Epithelial cell of proximal tubule (primary cell): ENCODE data around the gene RAB11FIP4. TPM values are rescaled to one million over a fixed set of nuclear protein-coding genes. Genes with fewer than 3 reads are reported as not detected.

Experiments used
- DNase-seq: peaks from one replicate; pipeline ENCODE4 v3.0.0-alpha.2; 2011; ENCODE audit warnings: low read depth
- H3K4me3 ChIP-seq: 2 replicates; pipeline ENCODE4 v1.5.1; 2011; ENCODE audit warnings: low read depth, mild to moderate bottlenecking, low read length
- total RNA-seq: library from RNA; depleted of rRNA; stranded (reverse); fragments of >200 nt; gene quantifications from 2 replicates; pipeline ENCODE4 v1.2.3, GENCODE V29; 2015
- TF ChIP-seq, protein P1 (sequence below): conservative IDR thresholded peaks from 2 replicates; pipeline ENCODE4 v1.5.1; 2012; ENCODE audit warnings: low read depth, mild to moderate bottlenecking, low read length

Gene RAB11FIP4
- total RNA-seq, 1 donor from 2014 or later, result 15.1 TPM

DNA sequence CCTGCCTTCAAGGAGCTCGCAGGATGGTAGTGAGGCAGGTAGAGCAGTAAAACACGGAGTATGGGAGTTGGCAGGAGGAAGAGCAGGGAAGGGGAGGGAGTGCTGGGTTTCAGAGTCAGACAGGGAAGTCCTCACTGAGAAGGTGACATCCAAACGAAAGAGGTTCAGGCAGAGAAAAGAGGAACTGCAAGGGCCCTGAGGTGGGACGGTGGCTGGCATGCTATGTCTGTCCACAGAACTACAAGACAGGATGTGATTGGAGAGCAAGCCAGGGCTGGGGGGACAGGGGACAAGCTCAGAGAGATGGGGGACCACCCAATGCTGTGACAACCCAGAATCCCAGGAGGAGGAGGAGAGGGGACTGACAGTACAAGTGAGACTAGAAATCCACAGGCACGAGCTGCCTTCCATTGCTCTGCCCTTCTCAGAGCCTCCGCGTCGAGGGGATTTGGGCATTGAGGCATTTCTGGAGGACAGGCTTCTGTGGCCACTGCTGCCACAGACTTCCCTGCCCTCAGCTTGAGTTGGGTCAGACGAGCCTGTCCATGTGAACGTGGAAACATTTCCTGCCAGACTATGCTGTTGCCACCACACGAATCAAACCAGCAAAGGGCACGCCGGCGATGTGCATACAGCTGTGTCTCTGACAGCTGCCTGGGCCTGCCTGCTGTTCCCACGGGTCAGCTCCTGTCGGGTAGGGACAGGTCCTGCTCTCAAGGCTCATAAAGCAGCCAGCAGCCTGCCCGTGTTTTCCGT, 100.1 kb downstream of the RAB11FIP4 start:
- DNase-seq, result no peak
- H3K4me3 ChIP-seq, result no peak overlapping the region
- TF ChIP-seq, protein P1, sequence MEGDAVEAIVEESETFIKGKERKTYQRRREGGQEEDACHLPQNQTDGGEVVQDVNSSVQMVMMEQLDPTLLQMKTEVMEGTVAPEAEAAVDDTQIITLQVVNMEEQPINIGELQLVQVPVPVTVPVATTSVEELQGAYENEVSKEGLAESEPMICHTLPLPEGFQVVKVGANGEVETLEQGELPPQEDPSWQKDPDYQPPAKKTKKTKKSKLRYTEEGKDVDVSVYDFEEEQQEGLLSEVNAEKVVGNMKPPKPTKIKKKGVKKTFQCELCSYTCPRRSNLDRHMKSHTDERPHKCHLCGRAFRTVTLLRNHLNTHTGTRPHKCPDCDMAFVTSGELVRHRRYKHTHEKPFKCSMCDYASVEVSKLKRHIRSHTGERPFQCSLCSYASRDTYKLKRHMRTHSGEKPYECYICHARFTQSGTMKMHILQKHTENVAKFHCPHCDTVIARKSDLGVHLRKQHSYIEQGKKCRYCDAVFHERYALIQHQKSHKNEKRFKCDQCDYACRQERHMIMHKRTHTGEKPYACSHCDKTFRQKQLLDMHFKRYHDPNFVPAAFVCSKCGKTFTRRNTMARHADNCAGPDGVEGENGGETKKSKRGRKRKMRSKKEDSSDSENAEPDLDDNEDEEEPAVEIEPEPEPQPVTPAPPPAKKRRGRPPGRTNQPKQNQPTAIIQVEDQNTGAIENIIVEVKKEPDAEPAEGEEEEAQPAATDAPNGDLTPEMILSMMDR, result no peak

DNA sequence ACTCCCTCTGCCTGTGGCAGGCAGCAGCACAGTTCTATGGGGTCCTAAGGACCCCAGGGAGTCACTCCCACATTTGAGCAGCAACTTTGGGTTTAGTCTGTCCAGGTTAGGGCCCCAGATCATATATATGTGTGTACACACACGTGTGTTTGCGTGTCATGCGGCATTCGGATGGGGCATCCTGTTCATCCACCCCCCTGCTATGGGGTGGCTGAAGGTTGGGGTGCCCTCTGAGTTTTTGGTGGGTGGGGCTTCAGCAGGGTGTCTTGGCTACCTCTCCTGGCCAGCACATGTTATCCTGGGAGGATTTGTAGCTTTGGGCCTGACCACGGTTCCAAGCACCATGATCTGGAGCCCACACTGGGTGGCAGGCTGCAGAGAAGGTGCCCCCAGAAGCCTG, 100.7 kb downstream of the RAB11FIP4 start:
- H3K4me3 ChIP-seq, result no peak overlapping the region
- DNase-seq, result no peak
- TF ChIP-seq, protein P1, result no peak

DNA sequence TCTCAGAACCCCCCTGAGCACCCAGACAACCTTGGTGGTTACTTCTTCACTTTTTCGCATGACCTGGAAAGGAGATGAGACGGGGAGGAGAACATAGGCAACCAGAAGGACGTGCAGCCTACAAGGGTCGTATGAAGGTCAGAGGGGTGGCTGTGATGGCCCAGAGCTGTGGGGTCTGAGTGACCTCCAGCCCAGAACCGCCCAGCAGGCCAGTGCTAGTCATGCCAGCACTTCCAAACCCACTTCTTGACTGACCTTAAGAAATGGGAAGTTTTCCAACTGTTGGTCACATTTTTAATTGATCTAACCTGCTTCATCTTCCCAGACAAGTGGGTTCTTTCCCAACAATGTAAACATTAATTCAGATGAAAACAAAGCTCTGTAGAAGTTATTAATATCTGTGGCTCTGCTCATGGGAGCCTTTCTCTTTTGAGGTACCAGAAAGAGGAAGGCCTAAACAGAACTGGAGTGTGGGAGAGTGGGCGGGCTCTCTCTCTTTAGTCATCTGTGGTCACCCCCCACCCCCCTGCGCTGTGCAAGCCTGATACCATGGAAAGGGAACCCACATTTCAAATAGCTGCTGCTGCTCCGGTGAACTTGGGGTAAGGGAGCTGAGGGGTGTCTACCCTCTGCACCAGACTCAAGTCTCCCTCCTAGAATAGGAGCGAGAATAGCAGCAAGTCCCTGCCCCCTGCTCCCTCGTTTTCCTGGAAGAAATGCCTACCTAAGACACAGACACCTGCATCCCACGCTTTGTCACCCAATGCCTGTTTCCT, 101.6 kb downstream of the RAB11FIP4 start:
- H3K4me3 ChIP-seq, result no peak overlapping the region
- no peak for DNase-seq
- TF ChIP-seq, protein P1, result no peak

DNA sequence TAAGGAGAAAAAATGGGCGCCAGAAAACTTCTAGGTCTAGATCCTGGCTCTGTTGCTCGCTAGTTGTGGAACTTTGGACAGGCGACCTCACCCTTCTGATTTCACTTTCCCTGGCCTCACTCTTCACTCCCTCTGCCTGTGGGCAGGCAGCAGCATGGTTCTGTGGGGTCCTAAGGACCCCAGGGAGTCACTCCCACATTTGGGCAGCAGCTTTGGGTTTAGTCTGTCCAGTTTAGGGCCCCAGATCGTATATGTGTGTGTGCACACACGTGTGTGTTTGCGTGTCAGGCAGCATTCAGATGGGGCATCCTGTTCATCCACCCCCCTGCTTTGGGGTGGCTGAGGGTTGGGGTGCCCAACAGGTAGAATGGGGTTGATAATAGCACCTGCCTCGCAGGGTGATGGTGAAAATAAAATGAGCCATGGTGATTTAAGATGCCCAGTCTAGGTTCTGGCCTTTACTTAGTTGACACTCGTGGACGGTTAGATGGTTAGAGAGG, 102.2 kb downstream of the RAB11FIP4 start:
- TF ChIP-seq, protein P1, result no peak
- H3K4me3 ChIP-seq, result no peak overlapping the region
- no peak for DNase-seq

DNA sequence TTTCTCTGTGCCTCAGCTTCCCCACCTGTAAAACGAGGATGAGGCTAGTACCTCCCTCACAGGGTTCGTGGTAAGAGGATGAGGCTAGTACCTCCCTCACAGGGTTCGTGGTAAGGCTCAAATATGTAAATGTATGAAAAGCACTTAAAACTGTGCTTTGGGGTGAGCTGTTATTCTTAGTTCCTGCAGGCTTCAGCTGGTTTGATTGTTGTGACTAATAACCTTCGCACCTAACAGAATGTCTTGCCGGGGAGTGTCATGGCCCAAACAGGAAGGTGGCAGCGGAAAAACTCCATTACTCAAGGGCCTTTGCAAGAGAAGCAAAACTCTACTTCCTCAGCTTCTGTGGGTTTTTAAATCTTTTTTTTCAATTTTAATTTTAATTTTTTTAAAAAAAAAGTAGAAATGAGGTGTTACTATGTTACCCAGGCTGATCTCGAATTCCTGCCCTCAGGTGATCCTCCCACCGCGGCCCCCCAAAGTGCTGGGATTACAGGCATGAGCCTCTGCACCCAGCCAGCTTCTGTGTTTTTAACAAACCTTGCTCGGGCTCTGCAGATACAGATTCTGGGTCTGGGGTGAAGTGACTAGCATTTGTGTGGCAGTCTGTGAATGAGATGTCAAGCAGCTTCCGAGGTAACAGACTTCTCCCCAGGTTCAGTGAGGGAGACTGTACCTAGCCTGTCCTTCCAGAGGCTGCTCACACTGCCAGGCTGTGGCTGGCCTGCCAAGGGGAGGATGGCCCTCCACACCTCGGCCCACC, 103.0 kb downstream of the RAB11FIP4 start:
- no peak for DNase-seq
- TF ChIP-seq, protein P1, result no peak
- H3K4me3 ChIP-seq, result no peak overlapping the region

DNA sequence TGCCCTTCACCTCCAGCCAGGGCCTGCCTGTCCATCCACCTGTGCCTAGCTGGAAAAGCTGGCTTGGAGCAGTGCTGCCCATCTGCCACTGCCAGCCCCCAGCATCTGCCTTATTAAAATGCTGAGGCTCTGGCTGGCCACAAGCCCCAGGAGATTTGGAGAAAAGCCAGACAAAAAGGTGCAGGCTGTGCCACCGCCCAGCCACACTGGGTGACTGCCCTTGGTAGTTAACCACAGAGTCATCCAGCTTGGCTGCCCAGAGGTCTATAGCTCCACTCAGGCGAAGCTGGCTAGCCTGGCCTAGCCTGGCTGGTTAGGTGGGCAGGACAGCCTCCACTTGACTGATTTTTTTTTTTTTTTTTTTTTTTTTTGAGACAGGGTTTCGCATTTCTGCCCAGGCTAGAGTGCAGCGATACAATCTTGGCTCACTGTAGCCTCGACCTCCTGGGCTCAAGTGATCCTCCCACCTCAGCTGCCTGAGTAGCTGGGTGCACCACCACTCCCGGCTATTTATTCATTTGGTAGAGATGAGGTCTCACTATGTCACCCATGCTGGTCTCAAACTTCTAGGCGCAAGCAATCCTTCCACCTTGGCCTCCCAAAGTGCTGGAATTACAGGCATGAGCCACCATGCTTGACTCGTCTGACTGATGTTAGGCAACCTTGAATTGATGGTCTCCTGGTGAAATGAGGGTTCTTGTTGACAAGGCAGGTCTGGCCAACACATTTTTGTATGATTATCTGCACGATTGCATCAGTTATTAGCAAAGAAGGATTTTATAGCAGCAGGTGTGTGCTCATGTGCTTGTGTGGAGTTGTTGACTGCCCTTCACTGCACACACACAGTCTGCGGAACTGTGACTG, 103.8 kb downstream of the RAB11FIP4 start:
- DNase-seq, result no peak
- TF ChIP-seq, protein P1, result no peak
- H3K4me3 ChIP-seq, result no peak overlapping the region
